Measurements from ENCODE around the gene PIAS4. TPM values are rescaled to one million over a fixed set of nuclear protein-coding genes. Genes with fewer than 3 reads are reported as not detected.

Gene PIAS4
- total and polyA plus RNA-seq, 2 of the 13 experiments (the other 11 are each of a cell fraction or from before 2014, with no cell fraction given): 9.0 to 20.1 TPM

GRCh38 chr19:4053423-4054324 is 46.1 kb downstream of the PIAS4 start (continued):
- no peak for TF ChIP-seq ATF5 (CRISPR knock-in tag; IDR thresholded peaks at IDR 0.05; ENCODE audit: low read depth)
- 0 out of 4 replicates have a peak, but pooled peaks of 1 of the 2 experiments have one; percentile 61 for TF ChIP-seq KLF16 (CRISPR knock-in tag; IDR thresholded peaks at IDR 0.05)
- TF ChIP-seq ZNF737 (CRISPR knock-in tag; IDR thresholded peaks at IDR 0.05; ENCODE audit: borderline replicate concordance): 0 out of 2 replicates have a peak, but pooled peaks have one; percentile 54
- TF ChIP-seq ZHX1 (CRISPR knock-in tag; IDR thresholded peaks at IDR 0.05; ENCODE audit: low read depth): peak; percentile 68
- no peak for TF ChIP-seq PRMT3 (CRISPR knock-in tag; IDR thresholded peaks at IDR 0.05; ENCODE audit: borderline replicate concordance, low read depth)
- TF ChIP-seq PHF20 (CRISPR knock-in tag; IDR thresholded peaks at IDR 0.05): no peak
- no peak for TF ChIP-seq U2AF2 (IDR thresholded peaks at IDR 0.05; ENCODE audit: low read depth, low read length)
- peak; percentile 6; the same call in 1 of the 3 replicates for TF ChIP-seq MXI1 (IDR thresholded peaks at IDR 0.05; ENCODE audit: borderline replicate concordance, low read depth, low read length)
- TF ChIP-seq, protein P1, sequence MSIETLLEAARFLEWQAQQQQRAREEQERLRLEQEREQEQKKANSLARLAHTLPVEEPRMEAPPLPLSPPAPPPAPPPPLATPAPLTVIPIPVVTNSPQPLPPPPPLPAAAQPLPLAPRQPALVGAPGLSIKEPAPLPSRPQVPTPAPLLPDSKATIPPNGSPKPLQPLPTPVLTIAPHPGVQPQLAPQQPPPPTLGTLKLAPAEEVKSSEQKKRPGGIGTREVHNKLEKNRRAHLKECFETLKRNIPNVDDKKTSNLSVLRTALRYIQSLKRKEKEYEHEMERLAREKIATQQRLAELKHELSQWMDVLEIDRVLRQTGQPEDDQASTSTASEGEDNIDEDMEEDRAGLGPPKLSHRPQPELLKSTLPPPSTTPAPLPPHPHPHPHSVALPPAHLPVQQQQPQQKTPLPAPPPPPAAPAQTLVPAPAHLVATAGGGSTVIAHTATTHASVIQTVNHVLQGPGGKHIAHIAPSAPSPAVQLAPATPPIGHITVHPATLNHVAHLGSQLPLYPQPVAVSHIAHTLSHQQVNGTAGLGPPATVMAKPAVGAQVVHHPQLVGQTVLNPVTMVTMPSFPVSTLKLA (IDR thresholded peaks at IDR 0.05): peak; percentile 51; the same call in 1 of the 2 replicates
- peak; percentile 80 for TF ChIP-seq RBM22 (optimal IDR thresholded peaks at IDR 0.05; ENCODE audit: low read length)
- peak; percentile 41; the same call in 1 of the 2 replicates for TF ChIP-seq RBFOX2 (IDR thresholded peaks at IDR 0.05; ENCODE audit: low read depth, low read length)
- TF ChIP-seq ZNF841 (CRISPR knock-in tag; IDR thresholded peaks at IDR 0.05; ENCODE audit: borderline replicate concordance): no peak
- no peak for TF ChIP-seq ZFP82 (CRISPR knock-in tag; IDR thresholded peaks at IDR 0.05; ENCODE audit: borderline replicate concordance)
- no peak for TF ChIP-seq ZNF460 (CRISPR knock-in tag; IDR thresholded peaks at IDR 0.05; ENCODE audit: borderline replicate concordance)
- 0 out of 2 replicates have a peak, but pooled peaks have one; percentile 4 for TF ChIP-seq FOXK2 (IDR thresholded peaks at IDR 0.05)
- no peak for TF ChIP-seq LRRFIP1 (CRISPR knock-in tag; conservative IDR thresholded peaks at IDR 0.05)
- TF ChIP-seq GMEB1 (CRISPR knock-in tag; IDR thresholded peaks at IDR 0.05; ENCODE audit: borderline replicate concordance): no peak
- TF ChIP-seq HOXA7 (CRISPR knock-in tag; IDR thresholded peaks at IDR 0.05): 0 out of 2 replicates have a peak, but pooled peaks have one; percentile 66

All from HepG2 (cell line).